ENCODE data around the gene DNAAF1. TPM values are rescaled to one million over a fixed set of nuclear protein-coding genes. Genes with fewer than 3 reads are reported as not detected.

Gene DNAAF1
- total RNA-seq, 6 experiments from 2014 or later: not detected

DNA sequence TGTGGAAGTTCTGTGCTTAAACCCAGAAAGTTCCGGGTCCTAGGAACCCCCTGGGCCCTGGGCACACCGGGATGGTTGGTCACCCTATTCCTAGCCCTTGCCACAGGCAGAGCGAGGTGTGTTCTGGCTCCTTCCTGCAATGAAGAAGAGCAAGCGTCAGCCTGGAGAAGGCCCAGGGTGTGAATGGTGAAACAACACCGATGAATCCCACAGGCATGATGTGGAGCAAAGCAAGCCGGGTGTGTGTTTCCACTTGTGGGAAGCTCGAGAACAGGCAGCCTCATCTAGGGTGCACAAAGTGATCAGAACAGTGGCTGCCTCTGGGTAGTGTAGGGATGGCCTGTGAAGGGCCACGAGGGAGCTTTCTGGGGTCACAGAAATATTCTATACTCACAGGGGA, 80.9 kb downstream of the DNAAF1 start:
- Mint-ChIP-seq H3K27ac (peak overlapping the region; percentile 52; the same call in 1 of the 2 replicates), H3K36me3 (ENCODE audit: low read depth) (0 out of 2 replicates have a peak, but pooled peaks cover under 1% of the 10 kb centered on the region), H3K9me3 (no peaks in the 10 kb centered on the region), H3K4me3 (no peak overlapping the region; the same call in 1 of the 2 replicates), H3K27me3 (ENCODE audit: insufficient read depth) (peaks cover 10% of the 10 kb centered on the region), H3K4me1 (ENCODE audit: low read depth) (peaks cover 46% of the 10 kb centered on the region)
- TF ChIP-seq CTCF (IDR thresholded peaks at IDR 0.05): no peak
- DNase-seq: peak; percentile 60

Other genes starting within 250 kb of the DNAAF1 start
- gene MLYCD, start 246.2 kb upstream of the DNAAF1 start, total RNA-seq (2021; fragmentation: NEBNext Ultra II Directional; extraction: Animal tissue kit (Norgen Biotek cat#: 25700)): 1 to 10 TPM; 1.4 to 2.5 (median 1.9) TPM
- gene OSGIN1, start 192.1 kb upstream of the DNAAF1 start, total RNA-seq (2021; fragmentation: NEBNext Ultra II Directional; extraction: Animal tissue kit (Norgen Biotek cat#: 25700)): 1 to 10 TPM; 3.9 to 8.6 (median 7.7) TPM
- gene NECAB2, start 177.1 kb upstream of the DNAAF1 start, total RNA-seq (2021; fragmentation: NEBNext Ultra II Directional; extraction: Animal tissue kit (Norgen Biotek cat#: 25700)): under 1 TPM in 1 of 6 experiments, not detected in 5; 0.40 TPM
- gene SLC38A8, start 102.5 kb upstream of the DNAAF1 start, total RNA-seq (2021; fragmentation: NEBNext Ultra II Directional; extraction: Animal tissue kit (Norgen Biotek cat#: 25700)): not detected
- gene MBTPS1, start 28.4 kb upstream of the DNAAF1 start, total RNA-seq (2021; fragmentation: NEBNext Ultra II Directional; extraction: Animal tissue kit (Norgen Biotek cat#: 25700)): 100 to 1,000 TPM in 4 of 6 experiments, 10 to 100 TPM in 2; 96.6 to 123 (median 102) TPM
- gene HSDL1, start 131 bp upstream of the DNAAF1 start, total RNA-seq (2021; fragmentation: NEBNext Ultra II Directional; extraction: Animal tissue kit (Norgen Biotek cat#: 25700)): 10 to 100 TPM; 14.8 to 18.8 (median 17.2) TPM
- gene TAF1C, start 41.7 kb downstream of the DNAAF1 start, total RNA-seq (2021; fragmentation: NEBNext Ultra II Directional; extraction: Animal tissue kit (Norgen Biotek cat#: 25700)): 10 to 100 TPM; 22.0 to 30.4 (median 25.7) TPM
- gene ADAD2, start 45.8 kb downstream of the DNAAF1 start, total RNA-seq (2021; fragmentation: NEBNext Ultra II Directional; extraction: Animal tissue kit (Norgen Biotek cat#: 25700)): not detected
- gene KCNG4, start 94.7 kb downstream of the DNAAF1 start, total RNA-seq (2021; fragmentation: NEBNext Ultra II Directional; extraction: Animal tissue kit (Norgen Biotek cat#: 25700)): not detected
- gene WFDC1, start 149.6 kb downstream of the DNAAF1 start, total RNA-seq (2021; fragmentation: NEBNext Ultra II Directional; extraction: Animal tissue kit (Norgen Biotek cat#: 25700)): 10 to 100 TPM in 2 of 6 experiments, 1 to 10 TPM in 4; 2.4 to 34.5 (median 2.8) TPM
- not detected for gene ATP2C2, start 223.2 kb downstream of the DNAAF1 start, total RNA-seq (2021; fragmentation: NEBNext Ultra II Directional; extraction: Animal tissue kit (Norgen Biotek cat#: 25700))